Endothelial cell of umbilical vein (primary cell): Measurements from ENCODE around the gene GPR146. TPM values are rescaled to one million over a fixed set of nuclear protein-coding genes. Genes with fewer than 3 reads are reported as not detected.

Experiments
- BruUV-seq: library from RNA; stranded (reverse); fragments of 400-500 nt; replicated peaks from 2 replicates; lab custom pipeline; 2021; lab: Mats Ljungman, UMichigan
- CTCF ChIA-PET: fragments of 300-600, 350-600 bp; sonication (Branson Sonifier 250); formaldehyde crosslinking; loops from one replicate; lab custom pipeline; 2021; ENCODE audit warnings: antibody characterized with exemption, inconsistent platforms; lab: Charles Lee
- POLR2A ChIA-PET: fragments of 300-600, 350-600 bp; sonication (Branson Sonifier 250); formaldehyde crosslinking; loops from one replicate; lab custom pipeline; 2021; ENCODE audit warnings: antibody characterized with exemption, inconsistent platforms; lab: Charles Lee
- DNase-seq: peaks from one replicate; pipeline ENCODE4 v3.0.0-alpha.2; 2011; ENCODE audit warnings: low read depth, low spot score
- FAIRE-seq: peaks from 2 replicates; lab custom pipeline; 2011; peaks lifted over from hg19 to GRCh38; lab: Jason Lieb, UNC
- H2AFZ ChIP-seq: 2 replicates; pipeline ENCODE4 v1.6.0; 2012; ENCODE audit warnings: low read depth, low read length, control low read depth, inconsistent platforms
- H3K27ac ChIP-seq: 2 replicates; pipeline ENCODE4 v1.5.1; 2011; ENCODE audit warnings: low read depth, mild to moderate bottlenecking, control low read depth, low read length, moderate library complexity; ENCODE audit not compliant: insufficient read depth
- H3K27me3 ChIP-seq, 2 experiments: 2 replicates each; pipeline versions ENCODE4 v1.6.0 to v1.6.1; 2011; ENCODE audit warnings: low read length in 2 of 2, mixed read lengths in 1 of 2; ENCODE audit not compliant: control insufficient read depth in 2 of 2, insufficient read depth in 2 of 2
- H3K36me3 ChIP-seq, 2 experiments: 2 replicates in 1 of 2; 3 replicates in 1 of 2; pipeline ENCODE4 v1.5.1; 2011; ENCODE audit warnings: low read length in 2 of 2, mild to moderate bottlenecking in 1 of 2, moderate library complexity in 1 of 2; ENCODE audit not compliant: control insufficient read depth in 2 of 2, insufficient read depth in 2 of 2; ENCODE audit errors: extremely low read depth in 1 of 2
- H3K4me1 ChIP-seq: 3 replicates; pipeline ENCODE4 v1.5.1; 2011; ENCODE audit warnings: mild to moderate bottlenecking, low read length; ENCODE audit not compliant: control insufficient read depth, insufficient read depth; ENCODE audit errors: extremely low read depth
- H3K4me2 ChIP-seq: 2 replicates; pipeline ENCODE4 v1.6.1; 2011; ENCODE audit warnings: low read length, control low read depth, mixed read lengths; ENCODE audit not compliant: insufficient read depth
- H3K4me3 ChIP-seq, 3 experiments: fragments of 200-600 bp in 1 of 3; sonication (generic), shearing (Covaris generic) in 1 of 3; replicated peaks in 1 of 3; 2 replicates each; pipeline ENCODE4 v1.5.1; 2011 to 2016; ENCODE audit warnings: control low read depth in 3 of 3, low read length in 3 of 3, mild to moderate bottlenecking in 2 of 3, inconsistent platforms in 1 of 3, low read depth in 1 of 3, moderate library complexity in 1 of 3; ENCODE audit not compliant: insufficient read depth in 1 of 3
- H3K79me2 ChIP-seq: 2 replicates; pipeline ENCODE4 v1.6.0; 2012; ENCODE audit warnings: low read length, inconsistent platforms; ENCODE audit not compliant: control insufficient read depth, insufficient read depth
- H3K9ac ChIP-seq: replicated peaks from 2 replicates; pipeline ENCODE3; 2011; ENCODE audit warnings: low read length, control low read depth; ENCODE audit not compliant: insufficient read depth; ENCODE audit errors: extremely low read depth
- H3K9me1 ChIP-seq: replicated peaks from 3 replicates; pipeline ENCODE4 v1.6.0; 2011; ENCODE audit warnings: mild to moderate bottlenecking, low read length; ENCODE audit not compliant: control insufficient read depth, insufficient read depth; ENCODE audit errors: extremely low read depth
- H3K9me3 ChIP-seq: replicated peaks from 2 replicates; pipeline ENCODE4 v1.5.1; 2012; ENCODE audit warnings: low read length, inconsistent platforms; ENCODE audit not compliant: control insufficient read depth, insufficient read depth
- H4K20me1 ChIP-seq: replicated peaks from 2 replicates; pipeline ENCODE3; 2011; ENCODE audit warnings: mild to moderate bottlenecking, low read length; ENCODE audit not compliant: control insufficient read depth, insufficient read depth; ENCODE audit errors: extremely low read depth
- CTCF ChIP-seq, 2 donors: IDR thresholded peaks; 1 replicate in 1 of 2; 2 replicates in 1 of 2; pipeline ENCODE4 v1.5.1; 2011; ENCODE audit warnings: low read length in 2 of 2, mild to moderate bottlenecking in 2 of 2, moderate library complexity in 2 of 2, control low read depth in 1 of 2, inconsistent platforms in 1 of 2, low read depth in 1 of 2; ENCODE audit not compliant: insufficient read depth in 1 of 2; ENCODE audit errors: extremely low read depth in 1 of 2
- EZH2 ChIP-seq: IDR thresholded peaks from 2 replicates; pipeline ENCODE4 v1.6.1; 2012; ENCODE audit warnings: borderline replicate concordance, low read depth, mild to moderate bottlenecking, moderate library complexity, low read length, inconsistent platforms; ENCODE audit not compliant: severe bottlenecking
- FOS ChIP-seq: IDR thresholded peaks from 2 replicates; pipeline ENCODE4 v1.6.1; 2011; ENCODE audit warnings: mild to moderate bottlenecking, low read length, moderate library complexity, borderline replicate concordance; ENCODE audit not compliant: insufficient read depth
- GATA2 ChIP-seq: IDR thresholded peaks from 2 replicates; pipeline ENCODE4 v1.7.0; 2011; ENCODE audit warnings: low read depth, mild to moderate bottlenecking, moderate library complexity, mixed read lengths, low read length; ENCODE audit not compliant: insufficient read length, insufficient read depth
- JUN ChIP-seq: IDR thresholded peaks from 2 replicates; pipeline ENCODE4 v1.6.1; 2011; ENCODE audit warnings: borderline replicate concordance, low read depth; ENCODE audit not compliant: insufficient read length, insufficient read depth
- MAX ChIP-seq: IDR thresholded peaks from 2 replicates; pipeline ENCODE4 v1.6.1; 2011; ENCODE audit not compliant: insufficient read depth, insufficient read length
- MYC ChIP-seq: IDR thresholded peaks from one replicate; pipeline ENCODE4 v1.6.1; 2011; ENCODE audit warnings: mild to moderate bottlenecking, low read depth, low read length
- POLR2A ChIP-seq: IDR thresholded peaks from 2 replicates; pipeline ENCODE4 v1.6.1; 2012; ENCODE audit warnings: low read depth, mild to moderate bottlenecking, control low read depth, low read length
- POLR2AphosphoS5 ChIP-seq: IDR thresholded peaks from 2 replicates; pipeline ENCODE4 v1.6.1; 2012; ENCODE audit warnings: low read depth, mild to moderate bottlenecking, control low read depth, low read length, moderate library complexity; ENCODE audit not compliant: insufficient read depth
- dilution Hi-C: fragments of 300-500 bp; cut with MboI; formaldehyde crosslinking; loops from one replicate; pipeline ENCODE4 v1.15.0; 2019; ENCODE audit warnings: low sequenced_read_pairs; ENCODE audit not compliant: extremely low pct_ligation_motif_present
- intact Hi-C: fragments of 100-400 bp; cut with micrococcal nuclease; formaldehyde crosslinking; loops from one replicate; pipeline ENCODE4 v1.10.0; 2022
- polyA plus RNA-seq, 4 experiments: library from polyadenylated mRNA; depleted of rRNA in 3 of 4; stranded (reverse) in 3 of 4; unstranded in 1 of 4; fragments of >200 nt; gene quantifications; 2 replicates each; pipeline versions ENCODE4 v1.2.1 to v1.2.3, GENCODE V29; 2011 to 2012; ENCODE audit warnings: missing spikeins in 1 of 4
- total RNA-seq: library from RNA; stranded (reverse); gene quantifications from 2 replicates; pipeline ENCODE4 v1.2.3, GENCODE V29; 2021

GPR146 gene
- total and polyA plus RNA-seq, 2 donors (not counting 3 experiments of a cell fraction or from before 2014, with no cell fraction given), result 18.5 to 44.8 TPM

- Histone ChIP-seq H3K36me3 (peaks cover 0 to 2% of the 10 kb centered on the region in 2 experiments), H4K20me1 (no peaks in the 10 kb centered on the region), H3K9ac (no peak overlapping the region), H3K9me3 (no peaks in the 10 kb centered on the region), H3K79me2 (no peaks in the 10 kb centered on the region), H2AFZ (no peak overlapping the region), H3K4me1 (no peaks in the 10 kb centered on the region), H3K9me1 (no peaks in the 10 kb centered on the region), H3K27me3 (no peaks in the 10 kb centered on the region), H3K27ac (no peak overlapping the region), H3K4me3 (no peak overlapping the region), H3K4me2 (no peak overlapping the region)
- dilution Hi-C loops, result no loop called here
- FAIRE-seq (no peak), DNase-seq (no peak)
- TF ChIP-seq FOS, result no peak
- TF ChIP-seq MAX, result no peak
- TF ChIP-seq CTCF (IDR thresholded peaks at IDR 0.05; ENCODE audit: extremely low read depth in 1 of 2, insufficient read depth in 1 of 2, low read depth in 1 of 2, low read length in 2 of 2), result no peak
- no peak for TF ChIP-seq POLR2A
- BruUV-seq, result no TSS peak
- intact Hi-C loops, result no loop called here
- ChIA-PET POLR2A (interaction anchor here (0.5 kb wide), 1 partner anchor 73 kb away, joined by 4 read pairs; no protein-coding TSS in a partner anchor), CTCF (interaction anchor here (1.3 to 2.7 kb wide), 2 partner anchors 9 to 29 kb away, joined by 4 to 15 read pairs; no protein-coding TSS in a partner anchor)
These were observed 49.7 kb downstream of the GPR146 start for GRCh38 chr7:1093916-1094508.

- Histone ChIP-seq H4K20me1 (no peaks in the 10 kb centered on the region), H3K9me3 (no peaks in the 10 kb centered on the region), H3K9me1 (no peaks in the 10 kb centered on the region), H3K4me1 (peaks cover under 1% of the 10 kb centered on the region), H3K36me3 (peaks cover 0 to 2% of the 10 kb centered on the region in 2 experiments), H3K4me2 (no peak overlapping the region), H3K9ac (no peak overlapping the region), H3K27ac (no peak overlapping the region), H3K4me3 (no peak overlapping the region), H2AFZ (no peak overlapping the region), H3K79me2 (no peaks in the 10 kb centered on the region), H3K27me3 (no peaks in the 10 kb centered on the region)
- TF ChIP-seq MYC (no peak), CTCF (IDR thresholded peaks at IDR 0.05; ENCODE audit: extremely low read depth in 1 of 2, insufficient read depth in 1 of 2, low read depth in 1 of 2, low read length in 2 of 2) (no peak), EZH2 (no peak), POLR2AphosphoS5 (no peak), FOS (no peak), GATA2 (no peak), POLR2A (no peak), JUN (no peak), MAX (no peak)
- CTCF ChIA-PET, result interaction anchor here (2.7 kb wide), 1 partner anchor 10 kb away, joined by 15 read pairs; no protein-coding TSS in a partner anchor
- POLR2A ChIA-PET, result interaction anchor here (0.8 kb wide), 1 partner anchor 29 kb away, joined by 3 read pairs; no protein-coding TSS in a partner anchor
- dilution Hi-C loops, result no loop called here
- no TSS peak for BruUV-seq
- no peak for DNase-seq
- no peak for FAIRE-seq
- intact Hi-C loops, result no loop called here
These were observed 50.5 kb downstream of the GPR146 start for GRCh38 chr7:1094870-1095269.
